OCI-LY1 (cell line): ENCODE results near the gene SH2B3.

Experiments used
- CTCF ChIP-seq: fragments of 200-600 bp; sonication (generic), shearing (Covaris generic); IDR thresholded peaks from 2 replicates; pipeline ENCODE4 v1.5.1; 2017; ENCODE audit warnings: mild to moderate bottlenecking, antibody characterized with exemption, low read length, moderate library complexity, mixed read lengths
- EZH2 ChIP-seq: fragments of 200-600 bp; sonication (generic), shearing (Covaris generic); IDR thresholded peaks from 2 replicates; pipeline ENCODE4 v1.8.0; 2017; ENCODE audit warnings: borderline replicate concordance, mixed run types, mild to moderate bottlenecking, antibody characterized with exemption, low read length, moderate library complexity, mixed read lengths

GRCh38 chr12:111405859-111406473, at the start of gene SH2B3:
- TF ChIP-seq CTCF (no peak), EZH2 (no peak)
